ENCODE data around the gene SEC31A.

SEC31A gene

DNA sequence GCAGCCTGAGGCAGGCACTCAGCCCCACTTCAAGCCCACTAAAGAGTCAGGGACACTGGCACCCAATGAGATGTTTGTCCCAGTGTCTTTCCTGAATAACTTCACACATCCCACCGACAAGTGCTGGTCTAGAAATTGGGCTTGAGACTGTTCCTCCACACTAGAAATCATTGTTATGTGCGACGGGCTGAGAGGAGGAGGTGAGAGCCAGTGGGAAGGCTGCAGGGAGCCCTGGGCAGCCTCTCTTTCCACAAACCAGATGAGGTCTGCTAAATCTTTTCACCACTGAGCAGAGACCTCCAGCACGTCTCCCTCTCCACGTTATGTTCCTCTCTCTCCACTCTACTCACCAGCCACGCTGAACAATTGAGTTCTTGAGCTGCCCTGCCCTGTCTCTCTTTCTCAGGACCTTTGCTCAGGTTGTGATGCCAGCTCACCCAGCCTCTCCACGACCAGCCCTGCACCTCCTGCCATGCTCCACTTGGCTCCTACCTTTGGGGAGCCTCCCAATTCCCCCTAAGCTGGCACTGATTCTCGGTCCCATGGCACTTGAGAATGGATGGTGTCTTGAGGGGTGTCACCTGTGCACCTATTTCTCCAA, 100.8 kb downstream of the SEC31A start:
- DNase-seq (ENCODE audit: low spot score) = no peak

GRCh38 chr4:82789025-82789776, 101.8 kb downstream of the SEC31A start:
- no peak for DNase-seq (ENCODE audit: low spot score)

GRCh38 chr4:82787342-82787741, 103.6 kb downstream of the SEC31A start:
- DNase-seq (ENCODE audit: low spot score) = no peak

GRCh38 chr4:82786828-82787227, 104.1 kb downstream of the SEC31A start:
- no peak for DNase-seq (ENCODE audit: low spot score)

DNA sequence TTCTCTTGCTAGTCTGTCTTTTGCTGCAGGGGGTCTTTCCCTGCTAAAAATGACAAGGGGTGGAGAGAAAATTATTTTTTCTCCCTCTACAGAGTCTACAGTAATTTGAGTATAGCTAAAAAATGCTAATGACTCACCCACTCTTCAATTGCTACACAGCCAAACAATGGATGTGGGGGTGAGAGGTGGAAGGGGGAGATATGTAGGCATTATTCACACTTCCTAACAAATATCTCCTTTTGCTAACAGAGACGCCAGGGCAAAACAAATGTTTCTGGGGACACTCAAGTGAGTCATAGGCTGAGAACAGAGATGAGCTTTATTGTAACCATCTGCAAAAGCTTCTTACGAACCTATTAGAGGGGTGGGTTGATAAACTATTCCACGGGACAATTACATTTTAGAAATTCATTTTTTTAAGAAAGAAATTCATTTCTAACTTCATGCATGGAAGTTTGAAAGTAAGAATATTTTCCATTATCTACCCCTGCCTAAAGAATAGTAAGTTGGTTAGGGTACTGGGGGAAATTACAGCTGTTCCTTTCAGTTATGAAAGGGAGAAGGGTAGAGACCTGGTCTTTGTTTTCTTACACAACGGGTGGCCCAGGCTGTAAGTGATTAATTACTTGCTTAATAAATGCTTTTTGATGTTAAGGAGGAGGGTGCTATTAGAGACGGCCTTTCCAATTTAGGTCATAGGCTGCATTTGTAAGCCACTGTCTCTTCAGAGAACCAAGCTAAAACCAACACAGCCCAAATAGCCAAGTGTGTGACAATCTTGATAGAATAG, 105.1 kb downstream of the SEC31A start:
- DNase-seq (ENCODE audit: low spot score) = peak; percentile 70

DNA sequence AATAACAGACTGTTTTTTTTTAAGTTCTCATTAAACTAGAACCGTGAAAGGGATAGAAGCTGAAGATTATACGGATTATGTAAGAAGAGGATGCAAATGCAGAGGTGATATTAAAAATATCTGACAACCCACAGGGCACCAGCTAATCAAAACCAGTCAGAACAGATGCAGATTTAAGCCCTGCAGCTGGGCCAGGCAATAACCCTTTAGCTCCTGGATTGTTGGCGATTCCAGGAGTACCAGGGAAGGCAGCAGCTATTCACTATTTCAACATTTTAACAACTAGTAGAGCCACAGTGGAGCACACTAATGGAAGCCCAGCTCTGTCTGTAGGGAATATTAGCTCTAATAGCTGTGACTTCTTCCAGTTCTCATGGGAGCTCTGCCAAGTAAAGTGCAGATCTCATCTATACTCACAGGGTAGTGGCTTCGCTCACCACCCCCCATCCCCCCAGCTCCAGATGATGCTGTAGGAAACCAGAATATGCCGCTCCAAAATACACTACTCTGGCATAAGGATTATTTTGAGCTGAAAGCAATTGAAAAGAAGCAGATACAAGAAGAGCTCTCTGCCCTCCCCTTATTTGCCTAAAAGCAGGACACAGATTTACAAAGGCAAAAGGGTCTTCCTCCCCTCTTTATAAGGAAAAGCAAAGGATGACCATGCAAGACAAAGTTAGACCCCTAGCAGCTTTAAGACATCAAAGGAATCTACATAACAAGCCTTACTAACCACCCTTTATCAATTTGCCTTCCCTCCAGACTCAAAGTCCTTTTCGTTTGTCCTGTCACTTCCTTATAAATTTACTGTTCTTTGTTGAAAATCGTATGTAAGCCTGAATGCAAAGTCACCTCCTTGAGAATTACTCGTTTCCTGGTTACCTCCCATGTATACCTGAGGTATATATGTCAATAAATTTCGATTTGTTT, 106.0 kb downstream of the SEC31A start:
- no peak for DNase-seq (ENCODE audit: low spot score)

GRCh38 chr4:82782626-82783345, 108.2 kb downstream of the SEC31A start:
- DNase-seq (ENCODE audit: low spot score) = no peak

DNA sequence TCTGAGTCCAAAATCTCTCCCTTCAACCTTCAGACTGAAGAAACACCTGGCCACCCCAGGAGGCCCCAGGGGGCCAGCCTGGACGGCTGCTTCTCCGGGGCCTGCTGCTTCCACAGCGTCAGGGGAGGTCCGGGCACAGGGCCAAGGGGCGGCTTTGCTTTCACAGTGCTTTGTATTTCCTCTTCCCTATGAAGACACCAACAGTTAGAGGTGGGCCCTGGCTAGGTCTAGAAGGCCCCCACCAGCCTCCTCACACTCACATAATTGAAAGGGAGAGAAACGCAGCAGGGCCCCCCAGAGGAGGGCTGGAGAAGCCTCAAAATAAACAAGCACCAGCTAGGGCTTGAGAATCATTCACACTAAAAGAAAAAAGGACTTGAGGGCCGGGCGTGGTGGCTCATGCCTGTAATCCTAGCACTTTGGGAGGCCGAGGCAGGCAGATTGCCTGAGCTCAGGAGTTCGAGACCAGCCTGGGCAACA, 110.2 kb downstream of the SEC31A start:
- DNase-seq (ENCODE audit: low spot score) = peak; percentile 72

GRCh38 chr4:82780170-82780751, 110.7 kb downstream of the SEC31A start:
- no peak for DNase-seq (ENCODE audit: low spot score)

DNA sequence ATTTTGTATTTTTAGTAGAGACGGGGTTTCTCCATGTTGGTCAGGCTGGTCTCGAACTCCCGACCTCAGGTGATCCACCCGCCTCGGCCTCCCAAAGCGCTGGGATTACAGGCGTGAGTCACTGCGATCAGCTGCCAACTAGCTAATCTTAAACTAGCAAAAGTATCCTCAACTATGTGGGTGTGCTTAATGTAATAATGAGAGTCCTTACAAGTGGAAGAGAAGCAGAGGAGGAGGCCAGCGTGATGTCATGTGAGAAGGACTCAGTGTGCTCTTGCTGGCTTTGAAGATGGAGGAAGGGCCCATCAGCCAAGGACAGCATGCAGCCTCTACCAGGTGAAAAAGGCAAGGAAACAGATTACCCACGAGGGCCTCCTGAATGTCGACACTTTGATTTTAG, 111.9 kb downstream of the SEC31A start:
- DNase-seq (ENCODE audit: low spot score) = no peak

DNA sequence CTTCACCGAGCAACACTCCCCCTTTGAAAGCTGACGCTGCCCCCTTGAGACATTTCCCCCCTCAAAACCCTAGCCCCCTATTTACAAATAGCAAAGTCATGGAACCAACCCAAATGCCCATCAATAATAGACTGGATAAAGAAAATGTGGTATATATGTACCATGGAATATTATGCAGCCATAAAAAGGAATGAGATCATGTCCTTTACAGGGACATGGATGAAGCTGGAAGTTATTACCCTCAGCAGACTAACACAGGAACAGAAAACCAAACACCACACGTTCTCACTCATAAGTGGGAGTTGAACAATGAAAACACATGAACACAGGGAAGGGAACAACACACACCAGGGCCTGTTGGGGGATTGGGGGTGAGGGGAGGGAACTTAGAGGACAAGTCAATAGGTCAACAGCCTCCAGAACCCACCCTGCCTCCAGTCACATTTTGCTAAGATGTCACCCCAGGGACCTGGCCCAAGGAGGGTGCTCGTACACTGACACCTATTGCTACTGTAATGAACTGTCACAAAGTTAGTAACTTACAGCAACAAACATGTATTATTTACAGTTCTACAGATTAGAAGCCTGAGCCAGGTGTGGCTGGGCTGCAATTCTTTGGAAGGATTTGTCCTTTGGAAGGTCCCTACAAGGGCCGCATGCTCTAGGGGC, 113.0 kb downstream of the SEC31A start:
- no peak for DNase-seq (ENCODE audit: low spot score)

DNA sequence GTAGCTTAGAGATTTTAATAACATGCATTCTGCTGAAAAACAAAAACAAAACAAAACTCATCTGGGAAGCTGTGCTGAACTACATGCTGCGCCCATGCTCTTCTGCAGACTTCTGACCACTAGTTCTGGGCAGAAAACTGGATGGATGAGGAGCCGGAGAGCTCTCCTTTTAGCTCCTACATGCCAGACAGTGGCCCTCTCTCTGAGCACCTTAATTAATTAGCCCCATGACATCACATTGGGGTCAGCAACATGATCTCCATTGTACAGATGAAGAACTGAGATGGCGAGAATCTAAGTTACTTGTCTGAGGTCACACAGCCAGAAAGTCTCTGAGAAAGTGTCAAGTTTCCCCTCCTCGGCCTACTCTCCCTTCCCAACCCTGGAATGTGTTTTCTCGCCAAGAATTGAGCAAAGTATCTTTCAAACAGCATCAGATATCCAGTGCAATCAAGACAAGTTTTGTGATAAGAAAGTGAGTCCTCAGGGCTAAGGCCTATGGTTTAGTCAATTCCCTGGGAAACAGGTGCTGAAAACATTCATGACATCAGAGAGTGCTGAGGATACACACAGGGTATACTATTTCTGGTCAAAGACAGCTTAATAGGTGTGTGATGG, 113.9 kb downstream of the SEC31A start:
- DNase-seq (ENCODE audit: low spot score) = no peak

GRCh38 chr4:82775243-82775642, 115.7 kb downstream of the SEC31A start:
- no peak for DNase-seq (ENCODE audit: low spot score)

DNA sequence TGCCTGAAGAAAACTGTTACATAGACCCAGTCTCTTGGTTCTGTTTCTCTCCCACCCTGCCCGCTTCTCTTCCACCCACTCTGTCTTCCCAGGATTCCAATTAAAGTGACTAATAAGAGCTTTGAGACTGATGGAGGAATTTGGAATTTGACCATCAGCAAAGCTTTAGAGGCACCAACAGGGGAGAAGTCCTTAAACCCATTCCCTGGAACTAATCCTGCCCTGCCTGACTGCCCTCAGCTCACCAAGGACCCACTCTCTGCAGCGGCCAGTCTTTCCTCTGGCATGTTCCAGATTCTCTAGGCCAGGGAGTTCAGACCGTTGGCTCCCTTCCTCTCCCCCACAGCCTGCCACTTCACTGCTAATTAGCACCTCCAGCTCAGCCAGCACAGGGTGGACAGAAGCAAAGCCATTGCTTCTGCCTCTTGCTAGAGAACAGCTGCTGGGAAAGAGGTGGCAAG, 116.2 kb downstream of the SEC31A start:
- no peak for DNase-seq (ENCODE audit: low spot score)

DNA sequence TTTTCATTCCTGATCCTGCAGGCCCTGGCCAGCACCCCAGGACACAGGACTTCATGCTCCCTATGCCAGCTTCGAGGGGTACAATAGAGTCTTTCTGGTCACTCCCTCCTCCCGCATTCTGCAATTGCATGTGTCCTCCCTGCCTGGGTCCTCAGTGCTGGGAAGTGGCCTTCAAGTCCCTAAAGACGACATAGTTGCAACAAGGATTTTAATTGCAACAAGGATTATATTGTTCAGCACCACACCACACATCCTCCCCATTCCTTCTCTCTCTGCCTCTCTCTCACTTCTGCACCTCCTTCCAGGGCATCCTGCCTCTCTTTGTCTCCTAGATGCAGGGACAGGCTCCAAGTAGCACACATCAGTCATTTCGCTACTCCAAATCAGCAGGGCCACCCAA, 117.9 kb downstream of the SEC31A start:
- peak; percentile 80 for DNase-seq (ENCODE audit: low spot score)

DNA sequence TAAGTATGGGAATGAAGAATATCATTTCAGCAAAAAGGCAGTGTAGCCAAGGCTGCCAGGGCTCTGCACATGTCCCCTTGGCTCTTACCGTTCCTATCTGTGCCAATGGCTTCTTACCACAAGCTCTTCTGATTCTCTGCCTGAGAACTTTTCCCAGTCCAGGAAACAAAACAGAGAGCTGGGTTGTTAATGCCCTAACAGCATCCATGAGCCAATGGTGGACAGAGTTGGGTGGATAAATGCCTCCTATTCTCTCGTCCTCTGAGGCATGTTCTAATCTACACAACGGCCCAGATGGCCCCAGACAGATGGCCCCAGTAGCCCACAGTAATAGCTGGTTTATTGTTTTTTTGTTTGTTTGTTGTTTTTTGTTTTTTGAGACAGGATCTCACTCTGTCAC, 120.3 kb downstream of the SEC31A start:
- peak; percentile 98 for DNase-seq (ENCODE audit: low spot score)
